NOMO-1 (cell line): ENCODE measurements around the gene MAB21L4.

Experiments used
- DNase-seq, 2 experiments: peaks; one replicate each; lab custom pipeline; 2025; ENCODE audit not compliant: unreplicated experiment in 2 of 2; lab: John Stamatoyannopoulos, UW

MAB21L4 gene

GRCh38 chr2:240925568-240926515 is 29.9 kb upstream of the MAB21L4 start:
- no peak for DNase-seq

DNA sequence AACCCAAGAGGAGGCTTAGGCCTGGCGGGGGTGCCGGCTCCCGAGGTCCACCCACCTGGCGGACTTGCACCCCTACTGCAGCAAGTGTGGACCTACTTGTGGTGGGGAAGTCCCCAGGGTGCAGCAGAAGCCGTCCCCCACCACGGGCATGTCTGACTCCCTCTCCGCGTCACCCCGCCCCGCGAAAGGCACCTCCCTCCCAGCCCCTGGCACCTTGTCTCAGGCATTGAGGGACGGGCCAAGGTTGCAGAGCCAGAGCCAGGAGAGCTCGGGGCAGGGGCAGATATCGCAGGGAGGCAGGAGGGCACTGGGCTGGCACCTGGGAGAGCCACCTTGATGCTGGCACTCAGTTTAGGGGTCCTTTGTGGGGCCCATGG is 29.2 kb upstream of the MAB21L4 start:
- no peak for DNase-seq

GRCh38 chr2:240922982-240923537 is 27.1 kb upstream of the MAB21L4 start:
- DNase-seq: no peak

- no peak for DNase-seq
Observed at GRCh38 chr2:240922245-240922981, 26.5 kb upstream of the MAB21L4 start.

GRCh38 chr2:240921995-240922244 is 26.0 kb upstream of the MAB21L4 start:
- no peak for DNase-seq

GRCh38 chr2:240921311-240921994 is 25.5 kb upstream of the MAB21L4 start:
- no peak for DNase-seq

- no peak for DNase-seq
Observed at GRCh38 chr2:240920783-240921231, 24.9 kb upstream of the MAB21L4 start.

DNA sequence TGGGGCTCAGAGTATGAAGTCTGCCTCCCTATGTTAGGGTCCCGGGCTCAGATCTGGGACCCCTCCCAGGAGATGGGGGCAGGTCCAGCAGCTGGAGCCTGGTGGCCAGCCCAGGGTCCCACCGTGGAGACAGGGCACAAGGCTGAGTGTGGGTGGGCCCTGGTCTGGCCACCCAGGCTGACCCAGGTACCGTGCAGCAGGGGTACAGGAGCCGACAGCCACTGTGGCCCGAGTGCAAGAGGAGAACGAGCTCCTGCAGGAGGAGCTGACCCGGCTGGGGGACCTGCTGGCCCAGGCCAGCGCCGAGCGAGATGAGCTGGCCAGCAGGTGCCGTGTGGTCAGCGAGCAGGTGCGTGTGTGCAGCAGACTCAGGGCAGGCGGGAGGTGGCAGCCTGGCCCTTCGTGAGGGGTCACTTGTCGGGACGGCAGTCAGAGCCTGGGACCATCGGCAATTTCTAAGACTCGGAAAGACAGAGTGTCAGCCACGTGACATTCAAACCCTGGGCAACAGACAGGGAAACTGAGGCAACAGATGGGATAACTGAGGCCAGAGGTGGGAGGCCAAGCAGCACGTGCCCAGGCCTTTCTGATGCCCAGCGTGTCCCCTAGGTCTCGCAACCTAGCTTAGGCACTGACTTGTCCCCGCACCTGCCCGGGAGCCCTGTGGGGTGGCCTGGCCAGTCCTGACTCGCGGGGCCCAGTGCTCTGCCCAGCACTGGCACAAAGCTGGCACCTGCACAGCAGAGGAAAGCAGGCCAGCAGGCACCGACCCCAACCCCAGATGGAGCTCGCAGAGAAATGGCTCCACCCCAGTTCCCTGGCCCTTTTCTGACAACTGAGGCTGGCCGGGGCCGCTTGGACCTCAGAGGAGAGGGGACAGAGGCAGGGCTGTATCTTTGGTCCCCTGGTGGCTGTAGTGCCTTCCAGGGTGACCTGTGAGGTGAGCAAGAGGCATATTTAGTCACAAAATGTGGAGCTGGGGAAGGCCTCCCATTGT is 24.1 kb upstream of the MAB21L4 start:
- DNase-seq: no peak

DNA sequence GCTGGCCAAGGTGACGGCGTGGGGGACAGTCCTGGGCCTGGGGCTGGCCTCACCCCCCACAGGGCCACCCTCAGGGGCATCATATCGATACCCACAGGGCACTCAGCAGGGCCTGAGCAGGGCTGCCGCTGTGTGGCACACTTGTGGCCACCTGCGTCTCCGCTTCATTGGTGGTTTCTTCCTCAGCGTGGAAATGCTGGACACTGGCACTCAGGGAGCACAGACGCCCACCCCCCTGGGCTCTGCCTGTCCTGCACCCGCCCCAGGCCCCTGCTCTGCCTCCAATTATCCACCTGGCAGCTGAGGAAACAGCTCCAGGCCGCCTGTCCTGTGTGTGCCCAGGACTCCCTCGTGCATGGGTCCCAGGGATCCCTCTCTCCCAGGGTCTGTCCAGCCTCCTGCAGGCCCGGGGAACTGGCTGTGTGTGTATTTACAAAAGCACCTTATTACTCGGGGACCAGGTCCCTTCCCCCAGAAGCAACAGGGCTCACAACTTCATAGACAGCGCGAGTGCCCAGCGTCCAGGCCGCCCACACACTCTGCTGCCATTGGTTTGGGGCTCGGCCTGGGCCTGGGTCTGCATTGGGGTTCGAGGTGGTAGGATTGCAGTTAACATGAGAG is 23.3 kb upstream of the MAB21L4 start:
- no peak for DNase-seq

DNA sequence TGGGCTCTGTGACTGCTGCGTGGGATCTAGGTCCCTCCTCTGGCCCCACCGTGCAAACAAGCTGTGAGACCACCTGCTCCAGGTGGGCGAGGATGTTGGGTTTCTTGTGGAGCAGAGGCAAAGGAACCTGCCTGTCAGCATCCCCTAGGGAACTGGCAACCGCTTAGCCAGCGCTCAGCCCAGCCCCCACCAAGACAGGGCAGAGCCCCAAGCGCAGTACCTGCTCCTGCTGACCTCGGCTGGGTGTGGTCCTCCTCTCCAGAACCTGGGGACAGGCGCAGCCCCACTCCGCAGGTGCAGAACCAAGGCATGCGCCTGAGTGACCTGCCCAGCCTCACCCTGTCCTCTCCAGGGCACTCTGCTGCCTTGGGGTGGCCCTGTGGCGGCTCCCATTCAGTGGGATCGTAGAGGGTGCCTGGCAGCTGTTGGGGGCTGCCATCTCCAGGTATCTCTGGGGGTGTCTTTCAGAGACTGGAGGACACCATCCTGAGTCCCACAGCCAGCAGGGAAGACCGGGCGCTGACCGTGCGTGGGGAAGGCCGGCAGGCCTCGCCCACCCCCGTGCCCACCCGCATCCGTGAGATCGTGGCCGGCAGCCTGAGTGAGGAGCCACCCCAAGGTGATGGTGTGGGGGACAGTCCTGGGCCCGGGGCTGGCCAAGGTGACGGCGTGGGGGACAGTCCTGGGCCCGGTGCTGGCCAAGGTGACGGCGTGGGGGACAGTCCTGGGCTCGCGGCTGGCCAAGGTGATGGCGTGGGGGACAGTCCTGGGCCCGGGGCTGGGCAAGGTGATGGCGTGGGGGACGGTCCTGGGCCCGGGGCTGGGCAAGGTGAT is 22.5 kb upstream of the MAB21L4 start:
- DNase-seq: no peak

DNA sequence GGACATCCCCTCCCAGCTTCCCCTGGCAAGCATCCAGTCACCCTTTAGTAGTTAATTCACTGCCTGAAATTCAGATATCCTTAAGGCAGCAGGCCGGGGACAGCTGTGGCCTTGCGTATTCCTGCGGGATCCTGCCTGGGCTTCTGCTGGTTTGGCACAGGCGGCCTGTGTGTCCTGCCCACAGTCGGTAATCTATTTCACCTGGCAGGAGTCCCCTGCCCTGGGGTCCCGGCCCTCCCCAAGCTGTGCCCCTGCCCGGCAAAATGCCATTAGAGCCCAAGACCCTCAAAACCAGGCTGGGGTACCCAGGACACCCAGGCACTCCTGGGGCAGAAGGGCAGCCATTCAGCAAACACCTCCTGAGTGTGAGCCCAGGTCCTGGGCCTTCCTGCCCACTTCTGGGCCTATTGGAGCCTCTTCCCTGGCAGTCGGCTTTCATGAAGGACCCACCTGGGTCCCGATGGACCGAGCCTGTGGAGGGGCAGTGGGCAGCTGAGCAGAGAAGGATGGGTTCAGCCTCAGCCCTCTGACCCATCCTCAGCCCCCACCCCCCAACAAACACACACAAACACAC is 21.8 kb upstream of the MAB21L4 start:
- DNase-seq: no peak

GRCh38 chr2:240917009-240917683 is 21.2 kb upstream of the MAB21L4 start:
- DNase-seq: no peak

- no peak for DNase-seq
Observed at GRCh38 chr2:240916571-240917008, 20.6 kb upstream of the MAB21L4 start.

GRCh38 chr2:240915526-240916341 is 19.8 kb upstream of the MAB21L4 start:
- no peak for DNase-seq

- DNase-seq: no peak
Observed at GRCh38 chr2:240914645-240915525, 18.9 kb upstream of the MAB21L4 start.
